ENCODE measurements around the gene PWWP2B.

PWWP2B gene

DNA sequence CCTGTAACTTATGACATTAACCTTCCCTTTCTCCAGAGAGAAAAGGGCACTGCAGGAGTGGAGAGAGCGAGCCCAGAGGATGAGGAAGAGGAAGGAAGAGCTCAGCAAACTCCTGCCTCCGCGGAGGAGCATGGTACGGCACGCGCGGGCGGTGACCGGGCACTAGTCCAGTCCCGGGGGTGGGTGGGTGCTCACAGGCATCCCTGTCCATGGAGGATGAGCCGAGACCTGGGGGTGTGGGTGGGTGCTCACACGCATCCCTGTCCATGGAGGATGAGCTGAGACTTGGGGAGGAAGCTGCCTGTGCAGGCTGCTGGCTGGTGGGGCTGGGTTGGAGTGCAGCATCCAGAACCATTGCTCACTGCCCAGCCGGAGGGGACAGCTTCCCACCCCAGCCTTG is 41.2 kb upstream of the PWWP2B start:
- H3K4me2 ChIP-seq (ENCODE audit: low read length) = no peak overlapping the region
- H3K27me3 ChIP-seq (ENCODE audit: control insufficient read depth, insufficient read depth, low read length) = no peaks in the 10 kb centered on the region
- no peak overlapping the region for H3K4me3 ChIP-seq (ENCODE audit: low read length)
- no peak overlapping the region for H3K9ac ChIP-seq (ENCODE audit: low read depth, low read length)
- H3K9me3 ChIP-seq (replicated peaks; ENCODE audit: low read length) = no peaks in the 10 kb centered on the region
- H3K36me3 ChIP-seq (ENCODE audit: insufficient read depth, low read length) = no peaks in the 10 kb centered on the region
- no peaks in the 10 kb centered on the region for H3K4me1 ChIP-seq (ENCODE audit: control insufficient read depth, insufficient read depth, low read length)

DNA sequence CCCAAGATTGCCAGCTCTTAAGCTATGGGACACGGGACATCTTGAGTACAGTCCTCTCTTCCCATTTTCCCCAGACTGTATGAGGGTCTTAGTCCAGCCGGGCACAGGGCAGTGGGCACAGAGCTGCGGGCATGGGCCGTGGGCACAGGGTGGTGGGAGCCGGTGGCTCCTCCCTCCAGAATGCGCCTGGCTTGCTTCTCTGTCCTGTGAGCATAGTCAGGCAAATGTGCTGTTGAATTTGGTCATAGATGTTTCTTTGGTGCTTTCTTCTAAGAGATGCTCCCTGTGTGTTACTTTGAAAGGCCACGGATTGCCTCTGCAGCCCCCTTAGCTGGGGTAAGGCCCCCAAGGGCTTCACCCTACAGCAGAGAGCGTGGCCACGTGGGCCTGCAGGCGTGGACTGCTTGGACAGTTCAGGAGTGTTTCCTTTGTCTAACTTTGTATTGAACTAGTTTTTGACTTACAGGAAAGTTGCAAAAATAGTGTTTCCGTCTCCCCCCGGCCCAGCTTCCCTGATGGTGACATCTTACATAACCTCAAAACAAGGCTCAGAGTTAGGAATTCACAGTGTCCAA is 40.3 kb upstream of the PWWP2B start:
- no peaks in the 10 kb centered on the region for H3K4me1 ChIP-seq (ENCODE audit: control insufficient read depth, insufficient read depth, low read length)
- H3K36me3 ChIP-seq (ENCODE audit: insufficient read depth, low read length) = no peaks in the 10 kb centered on the region
- no peak overlapping the region for H3K9ac ChIP-seq (ENCODE audit: low read depth, low read length)
- no peak overlapping the region for H3K4me2 ChIP-seq (ENCODE audit: low read length)
- no peaks in the 10 kb centered on the region for H3K9me3 ChIP-seq (replicated peaks; ENCODE audit: low read length)
- H3K4me3 ChIP-seq (ENCODE audit: low read length) = no peak overlapping the region
- no peaks in the 10 kb centered on the region for H3K27me3 ChIP-seq (ENCODE audit: control insufficient read depth, insufficient read depth, low read length)

DNA sequence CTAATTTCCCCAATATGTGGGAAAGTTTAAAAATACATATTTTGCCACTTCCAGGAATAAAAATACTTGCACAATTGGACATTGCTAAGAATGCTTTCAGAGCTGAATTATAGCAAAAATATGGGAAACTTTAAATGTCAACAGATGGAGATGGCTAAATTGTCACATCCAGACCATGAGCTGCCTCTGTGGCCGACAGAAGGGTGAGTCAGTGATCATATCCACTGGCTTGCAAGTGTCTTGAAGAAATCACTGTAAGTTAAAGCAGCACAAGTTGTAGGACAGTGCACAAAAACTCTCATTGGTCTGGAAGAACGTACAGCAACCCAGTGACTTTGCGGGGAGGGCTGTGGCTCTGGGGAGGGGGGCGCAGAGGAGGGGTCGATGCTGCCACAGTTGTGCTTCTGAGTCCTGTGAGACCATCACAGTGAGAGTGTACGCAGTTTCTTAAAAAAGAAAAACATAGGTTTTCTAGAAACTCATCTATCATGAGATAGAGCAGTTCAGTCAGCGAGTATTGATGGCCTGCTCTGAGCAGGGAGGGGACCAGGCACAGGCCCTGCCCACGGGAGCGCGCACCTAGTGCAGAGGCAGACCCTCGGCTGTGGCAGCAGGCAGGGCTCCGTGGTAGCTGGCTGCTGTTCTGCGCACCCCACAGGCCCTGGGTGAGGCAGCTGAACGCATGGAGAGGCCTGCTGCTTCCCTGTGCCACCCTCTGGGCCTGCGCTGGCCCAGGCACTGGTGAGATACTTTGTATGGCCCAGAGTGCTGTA is 39.5 kb upstream of the PWWP2B start:
- no peaks in the 10 kb centered on the region for H3K27me3 ChIP-seq (ENCODE audit: control insufficient read depth, insufficient read depth, low read length)
- no peak overlapping the region for H3K9ac ChIP-seq (ENCODE audit: low read depth, low read length)
- H3K4me2 ChIP-seq (ENCODE audit: low read length) = no peak overlapping the region
- no peak overlapping the region for H3K4me3 ChIP-seq (ENCODE audit: low read length)
- no peaks in the 10 kb centered on the region for H3K36me3 ChIP-seq (ENCODE audit: insufficient read depth, low read length)
- H3K9me3 ChIP-seq (replicated peaks; ENCODE audit: low read length) = no peaks in the 10 kb centered on the region
- no peaks in the 10 kb centered on the region for H3K4me1 ChIP-seq (ENCODE audit: control insufficient read depth, insufficient read depth, low read length)

DNA sequence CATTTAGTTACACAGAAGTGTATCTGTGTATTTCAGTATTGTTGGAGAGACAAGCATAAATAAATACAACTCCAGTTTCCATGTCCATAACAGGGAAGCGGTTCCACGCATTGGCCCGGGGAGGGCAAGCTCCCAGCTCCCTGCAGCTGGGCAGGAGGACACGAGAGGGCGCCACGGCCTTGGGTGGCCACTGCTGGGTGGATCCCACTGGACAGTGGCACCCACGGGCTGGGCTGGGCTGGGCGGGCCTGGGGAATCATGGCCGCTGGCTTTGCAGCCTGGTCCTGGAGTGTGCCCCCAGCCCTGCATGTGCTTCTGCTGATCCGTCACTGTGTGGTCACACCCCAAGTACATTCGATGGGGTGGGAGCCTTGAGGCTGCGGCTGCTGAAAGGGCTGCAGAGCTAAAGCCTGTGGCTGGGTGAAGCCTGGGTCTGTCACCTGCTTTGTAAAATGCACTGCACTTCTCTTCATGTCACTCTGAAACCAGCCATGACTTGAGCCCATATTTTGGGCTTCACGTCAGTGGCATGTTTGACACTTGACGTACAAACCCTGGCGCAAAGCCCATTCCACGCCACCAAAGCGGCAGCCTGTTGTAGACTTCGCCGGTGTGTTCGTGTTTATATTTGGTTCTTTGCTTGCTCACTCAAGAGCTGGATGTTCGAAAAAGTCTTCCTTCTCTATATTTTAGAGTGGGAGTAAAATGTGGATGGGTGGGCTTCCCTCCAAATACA is 37.5 kb upstream of the PWWP2B start:
- H3K4me1 ChIP-seq (ENCODE audit: control insufficient read depth, insufficient read depth, low read length) = no peaks in the 10 kb centered on the region
- no peaks in the 10 kb centered on the region for H3K9me3 ChIP-seq (replicated peaks; ENCODE audit: low read length)
- H3K4me3 ChIP-seq (ENCODE audit: low read length) = no peak overlapping the region
- H3K27me3 ChIP-seq (ENCODE audit: control insufficient read depth, insufficient read depth, low read length) = no peaks in the 10 kb centered on the region
- H3K9ac ChIP-seq (ENCODE audit: low read depth, low read length) = no peak overlapping the region
- H3K4me2 ChIP-seq (ENCODE audit: low read length) = no peak overlapping the region
- H3K36me3 ChIP-seq (ENCODE audit: insufficient read depth, low read length) = no peaks in the 10 kb centered on the region

DNA sequence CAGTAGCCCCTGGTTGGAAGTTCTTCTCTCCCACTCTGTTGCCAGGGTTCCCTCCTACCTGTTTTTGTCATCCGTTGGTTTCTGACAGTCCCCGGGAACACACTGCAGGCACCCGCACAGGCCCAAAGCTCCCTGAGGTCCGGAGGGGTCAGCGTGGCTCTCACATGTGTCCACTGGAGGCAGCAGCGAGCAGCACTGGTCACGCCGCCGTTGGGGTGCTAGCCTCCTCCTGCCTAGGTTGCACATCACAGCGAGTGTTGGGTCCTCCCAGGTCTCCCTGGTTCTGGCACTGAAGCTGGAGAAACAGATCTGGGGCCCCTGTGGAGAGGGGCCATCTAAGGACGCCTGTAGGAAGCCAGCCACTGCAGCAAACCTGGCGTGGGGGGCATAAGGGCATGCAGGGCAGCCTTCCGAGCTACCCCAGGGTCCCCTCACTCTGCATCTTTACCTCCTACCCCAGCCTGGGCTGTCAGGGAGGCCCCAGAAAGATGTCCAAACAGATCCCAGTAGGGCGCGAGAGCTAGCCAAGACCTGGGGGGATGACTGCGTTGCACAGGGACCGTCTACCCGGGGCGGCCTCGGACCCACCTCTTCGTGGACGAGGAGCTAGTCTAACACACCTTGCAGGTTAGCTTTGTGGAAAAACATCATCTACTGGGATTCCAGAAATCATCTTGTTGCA is 36.1 kb upstream of the PWWP2B start:
- H3K4me1 ChIP-seq (ENCODE audit: control insufficient read depth, insufficient read depth, low read length) = no peaks in the 10 kb centered on the region
- no peaks in the 10 kb centered on the region for H3K9me3 ChIP-seq (replicated peaks; ENCODE audit: low read length)
- H3K9ac ChIP-seq (ENCODE audit: low read depth, low read length) = no peak overlapping the region
- H3K36me3 ChIP-seq (ENCODE audit: insufficient read depth, low read length) = no peaks in the 10 kb centered on the region
- H3K27me3 ChIP-seq (ENCODE audit: control insufficient read depth, insufficient read depth, low read length) = no peaks in the 10 kb centered on the region
- no peak overlapping the region for H3K4me3 ChIP-seq (ENCODE audit: low read length)
- no peak overlapping the region for H3K4me2 ChIP-seq (ENCODE audit: low read length)

DNA sequence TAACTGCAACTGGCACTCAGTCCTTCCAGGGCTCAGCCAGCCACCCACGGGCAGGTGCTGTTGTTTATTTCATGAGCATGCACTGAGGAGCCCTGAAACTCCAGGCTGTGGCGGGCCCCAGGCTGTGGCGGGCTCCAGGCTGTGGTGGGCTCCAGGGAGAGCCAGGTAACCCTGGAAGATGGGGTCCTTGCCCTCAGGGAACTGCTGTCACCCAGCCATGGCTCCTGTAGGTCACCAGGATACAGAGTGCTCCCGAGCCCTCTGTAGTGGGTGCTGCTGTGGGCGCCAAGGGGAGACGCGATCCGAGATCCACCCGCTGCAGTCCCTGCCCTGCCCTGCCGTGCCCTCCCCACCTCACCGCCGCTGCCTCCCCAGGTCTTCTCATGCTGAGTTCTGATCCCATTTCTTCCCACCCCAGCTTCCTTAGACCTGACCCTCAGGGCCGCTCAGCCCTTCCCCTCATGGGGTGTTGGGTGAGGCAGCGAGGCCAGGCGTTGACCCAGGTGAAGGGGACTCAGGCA is 35.4 kb upstream of the PWWP2B start:
- Histone ChIP-seq H3K4me3 (ENCODE audit: low read length) (no peak overlapping the region), H3K4me2 (ENCODE audit: low read length) (no peak overlapping the region), H3K9ac (ENCODE audit: low read depth, low read length) (no peak overlapping the region), H3K4me1 (ENCODE audit: control insufficient read depth, insufficient read depth, low read length) (no peaks in the 10 kb centered on the region), H3K9me3 (replicated peaks; ENCODE audit: low read length) (no peaks in the 10 kb centered on the region), H3K36me3 (ENCODE audit: insufficient read depth, low read length) (peaks cover under 1% of the 10 kb centered on the region), H3K27me3 (ENCODE audit: control insufficient read depth, insufficient read depth, low read length) (no peaks in the 10 kb centered on the region)

DNA sequence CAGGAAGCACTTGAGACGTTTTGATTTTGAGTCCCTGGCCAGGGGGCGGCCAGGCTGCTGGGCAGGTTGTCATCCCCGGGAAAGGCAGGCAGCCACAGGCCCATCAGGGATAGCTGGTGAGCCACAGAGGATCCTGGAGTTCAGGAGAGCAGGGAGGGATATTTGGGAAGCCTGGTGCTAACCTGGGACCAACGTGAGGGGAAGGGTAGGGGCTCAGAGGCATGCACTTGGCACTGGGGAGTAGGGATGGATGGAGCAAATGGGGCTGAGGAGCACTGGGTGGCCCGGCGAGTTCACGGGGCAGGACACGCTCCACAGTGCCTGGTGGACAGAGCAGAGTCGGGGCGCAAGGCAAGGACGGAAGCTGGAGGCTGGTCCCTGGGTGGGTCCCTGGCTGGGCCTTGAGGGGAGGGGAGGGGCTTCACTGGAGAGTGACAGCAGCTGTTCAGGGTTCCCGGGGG is 34.8 kb upstream of the PWWP2B start:
- no peak overlapping the region for H3K4me3 ChIP-seq (ENCODE audit: low read length)
- H3K4me2 ChIP-seq (ENCODE audit: low read length) = no peak overlapping the region
- H3K4me1 ChIP-seq (ENCODE audit: control insufficient read depth, insufficient read depth, low read length) = no peaks in the 10 kb centered on the region
- no peaks in the 10 kb centered on the region for H3K27me3 ChIP-seq (ENCODE audit: control insufficient read depth, insufficient read depth, low read length)
- peaks cover 3% of the 10 kb centered on the region for H3K36me3 ChIP-seq (ENCODE audit: insufficient read depth, low read length)
- no peak overlapping the region for H3K9ac ChIP-seq (ENCODE audit: low read depth, low read length)
- no peaks in the 10 kb centered on the region for H3K9me3 ChIP-seq (replicated peaks; ENCODE audit: low read length)

DNA sequence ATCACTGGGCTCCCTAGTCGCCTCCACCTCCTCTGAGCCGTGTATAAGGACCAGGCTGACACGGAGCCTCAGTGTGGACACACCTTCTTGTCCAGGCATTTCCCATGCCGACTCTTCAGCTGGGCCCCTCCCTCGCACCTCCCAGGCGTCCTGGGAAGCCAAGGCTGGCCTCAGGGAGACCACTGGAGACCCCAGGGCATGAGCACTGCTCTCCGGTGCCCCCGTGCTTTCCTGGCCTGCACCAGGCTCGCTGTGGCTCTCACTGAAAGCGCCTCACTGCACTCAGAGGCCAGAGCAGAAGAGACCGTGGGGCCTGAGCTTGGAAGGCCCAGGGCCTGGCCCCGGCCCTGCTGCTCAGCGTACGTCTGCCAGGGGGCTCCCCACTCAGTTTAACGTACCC is 33.6 kb upstream of the PWWP2B start:
- H3K4me2 ChIP-seq (ENCODE audit: low read length) = no peak overlapping the region
- H3K4me3 ChIP-seq (ENCODE audit: low read length) = no peak overlapping the region
- H3K9me3 ChIP-seq (replicated peaks; ENCODE audit: low read length) = no peaks in the 10 kb centered on the region
- no peaks in the 10 kb centered on the region for H3K4me1 ChIP-seq (ENCODE audit: control insufficient read depth, insufficient read depth, low read length)
- no peak overlapping the region for H3K9ac ChIP-seq (ENCODE audit: low read depth, low read length)
- H3K36me3 ChIP-seq (ENCODE audit: insufficient read depth, low read length) = peaks cover 3% of the 10 kb centered on the region
- H3K27me3 ChIP-seq (ENCODE audit: control insufficient read depth, insufficient read depth, low read length) = no peaks in the 10 kb centered on the region

DNA sequence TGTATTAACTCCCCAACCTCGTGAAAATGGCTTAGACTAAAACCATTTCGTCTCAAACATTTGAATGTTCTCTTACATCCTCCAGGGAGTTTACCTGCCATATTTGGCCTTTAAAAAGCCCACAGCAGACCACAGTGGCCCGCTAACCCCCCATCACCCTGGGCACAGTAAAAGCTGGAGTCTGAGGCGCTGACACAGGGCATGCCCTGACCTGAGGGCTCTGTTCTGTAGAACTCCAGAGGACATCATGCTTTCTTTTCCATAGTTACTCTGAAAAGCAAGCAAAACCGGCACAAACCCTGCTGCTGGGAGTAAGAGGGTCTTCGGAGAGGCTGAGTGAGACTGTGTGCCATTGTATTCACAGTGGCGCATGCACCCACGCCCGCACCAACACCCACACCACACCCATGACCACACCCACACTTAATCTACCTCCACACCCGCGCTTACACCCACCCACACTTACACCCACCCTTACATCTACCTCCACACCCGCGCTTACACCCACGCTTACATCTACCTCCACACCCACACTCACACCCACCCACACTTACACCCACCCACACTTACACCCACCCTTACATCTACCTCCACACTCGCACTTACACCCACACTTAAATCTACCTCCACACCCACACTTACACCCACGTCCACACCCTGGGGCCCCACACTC is 32.9 kb upstream of the PWWP2B start:
- Histone ChIP-seq H3K4me1 (ENCODE audit: control insufficient read depth, insufficient read depth, low read length) (no peaks in the 10 kb centered on the region), H3K9ac (ENCODE audit: low read depth, low read length) (no peak overlapping the region), H3K4me2 (ENCODE audit: low read length) (no peak overlapping the region), H3K9me3 (replicated peaks; ENCODE audit: low read length) (no peaks in the 10 kb centered on the region), H3K4me3 (ENCODE audit: low read length) (no peak overlapping the region), H3K27me3 (ENCODE audit: control insufficient read depth, insufficient read depth, low read length) (no peaks in the 10 kb centered on the region), H3K36me3 (ENCODE audit: insufficient read depth, low read length) (peaks cover 3% of the 10 kb centered on the region)

DNA sequence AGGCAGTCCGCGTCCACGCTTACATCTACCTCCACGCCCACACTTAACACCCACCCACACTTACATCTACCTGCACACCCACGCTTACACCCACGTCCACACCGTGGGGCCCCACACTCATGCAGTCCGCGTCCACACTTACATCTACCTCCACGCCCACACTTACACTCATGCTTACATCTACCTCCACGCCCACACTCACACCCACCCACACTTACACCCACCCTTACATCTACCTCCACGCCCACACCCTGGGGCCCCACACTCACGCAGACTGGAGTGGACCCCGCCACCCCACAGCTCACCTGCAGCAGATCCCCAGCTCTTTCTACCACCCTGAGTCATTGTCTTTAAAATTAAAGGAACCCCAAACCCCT is 32.4 kb upstream of the PWWP2B start:
- Histone ChIP-seq H3K9me3 (replicated peaks; ENCODE audit: low read length) (no peaks in the 10 kb centered on the region), H3K4me2 (ENCODE audit: low read length) (no peak overlapping the region), H3K27me3 (ENCODE audit: control insufficient read depth, insufficient read depth, low read length) (no peaks in the 10 kb centered on the region), H3K9ac (ENCODE audit: low read depth, low read length) (no peak overlapping the region), H3K4me3 (ENCODE audit: low read length) (no peak overlapping the region), H3K4me1 (ENCODE audit: control insufficient read depth, insufficient read depth, low read length) (no peaks in the 10 kb centered on the region), H3K36me3 (ENCODE audit: insufficient read depth, low read length) (peaks cover 3% of the 10 kb centered on the region)

DNA sequence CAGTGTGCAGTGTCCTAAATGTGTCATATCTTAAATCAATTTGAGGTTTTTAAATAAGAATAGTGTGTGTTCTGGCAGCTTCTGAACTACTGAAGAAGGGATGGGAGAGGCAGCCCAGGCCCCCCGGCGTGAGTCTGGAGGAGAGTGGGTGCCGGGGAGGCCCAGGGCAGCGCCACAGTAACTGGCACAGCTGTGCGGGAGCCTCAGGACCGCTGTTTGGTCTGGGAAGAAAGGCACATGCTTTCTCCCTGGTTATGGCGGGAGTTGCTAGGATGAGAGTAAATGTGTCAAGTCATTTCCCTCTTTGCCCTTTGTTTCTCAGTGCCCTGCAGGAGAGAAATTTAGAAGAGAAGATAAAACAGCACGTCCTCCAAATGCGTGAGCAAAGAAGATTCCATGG is 31.9 kb upstream of the PWWP2B start:
- H3K36me3 ChIP-seq (ENCODE audit: insufficient read depth, low read length) = peaks cover 3% of the 10 kb centered on the region
- no peaks in the 10 kb centered on the region for H3K4me1 ChIP-seq (ENCODE audit: control insufficient read depth, insufficient read depth, low read length)
- no peak overlapping the region for H3K4me2 ChIP-seq (ENCODE audit: low read length)
- H3K4me3 ChIP-seq (ENCODE audit: low read length) = no peak overlapping the region
- H3K9ac ChIP-seq (ENCODE audit: low read depth, low read length) = no peak overlapping the region
- H3K27me3 ChIP-seq (ENCODE audit: control insufficient read depth, insufficient read depth, low read length) = no peaks in the 10 kb centered on the region
- no peaks in the 10 kb centered on the region for H3K9me3 ChIP-seq (replicated peaks; ENCODE audit: low read length)
